Loucy (cell line): Measurements from ENCODE around the gene RNF19B.

Experiments used
- H2AFZ ChIP-seq: fragments of 200-600 bp; sonication (generic); 2 replicates; pipeline ENCODE4 v1.6.0; 2016; ENCODE audit warnings: antibody characterized with exemption, mild to moderate bottlenecking, low read length, moderate library complexity
- H3F3A ChIP-seq: fragments of 200-600 bp; 2 replicates; pipeline ENCODE4 v1.6.0; 2016; ENCODE audit warnings: antibody characterized with exemption, low read depth, mild to moderate bottlenecking
- H3K27me3 ChIP-seq: fragments of 200-600 bp; sonication (generic); 2 replicates; pipeline ENCODE4 v1.6.1; 2014; ENCODE audit warnings: low read length, mild to moderate bottlenecking; ENCODE audit not compliant: insufficient read depth, poor library complexity, severe bottlenecking
- H3K36me3 ChIP-seq: fragments of 200-600 bp; sonication (generic); 2 replicates; pipeline ENCODE4 v1.6.1; 2016; ENCODE audit warnings: low read length; ENCODE audit not compliant: insufficient read depth
- H3K4me1 ChIP-seq: fragments of 200-600 bp; sonication (generic); 2 replicates; pipeline ENCODE4 v1.5.1; 2014; ENCODE audit warnings: low read length, mild to moderate bottlenecking; ENCODE audit not compliant: insufficient read depth, poor library complexity, severe bottlenecking
- H3K4me2 ChIP-seq: fragments of 200-600 bp; sonication (generic); 2 replicates; pipeline ENCODE4 v1.6.0; 2014; ENCODE audit warnings: antibody characterized with exemption, low read length, low read depth, mild to moderate bottlenecking; ENCODE audit not compliant: poor library complexity, severe bottlenecking
- H3K4me3 ChIP-seq: fragments of 200-600 bp; sonication (generic); 2 replicates; pipeline ENCODE4 v1.5.1; 2014; ENCODE audit warnings: low read length, mild to moderate bottlenecking, mixed read lengths; ENCODE audit not compliant: poor library complexity, severe bottlenecking
- H3K79me2 ChIP-seq: fragments of 200-600 bp; sonication (generic); 2 replicates; pipeline ENCODE4 v1.6.1; 2014; ENCODE audit warnings: low read length; ENCODE audit not compliant: insufficient read depth
- H3K9ac ChIP-seq: fragments of 200-600 bp; sonication (generic); 2 replicates; pipeline ENCODE4 v1.6.0; 2014; ENCODE audit warnings: mild to moderate bottlenecking, low read depth, low read length, moderate library complexity; ENCODE audit not compliant: poor library complexity, severe bottlenecking
- H3K9me2 ChIP-seq: fragments of 200-600 bp; sonication (generic); replicated peaks from 2 replicates; pipeline ENCODE4 v1.6.1; 2016; ENCODE audit warnings: low read depth, low read length, mixed read lengths
- H3K9me3 ChIP-seq: fragments of 200-600 bp; sonication (generic); 2 replicates; pipeline ENCODE4 v1.6.1; 2014; ENCODE audit warnings: mild to moderate bottlenecking, antibody characterized with exemption, low read length, low read depth; ENCODE audit not compliant: insufficient read depth
- H4K20me1 ChIP-seq: fragments of 200-600 bp; sonication (generic); 2 replicates; pipeline ENCODE4 v1.6.0; 2014; ENCODE audit warnings: antibody characterized with exemption, low read length, mild to moderate bottlenecking; ENCODE audit not compliant: insufficient read depth, poor library complexity, severe bottlenecking
- CTCF ChIP-seq: fragments of 200-600 bp; sonication (generic); conservative IDR thresholded peaks from 2 replicates; pipeline ENCODE4 v1.5.1; 2014; ENCODE audit warnings: mild to moderate bottlenecking, antibody characterized with exemption, low read length
- EZH2phosphoT487 ChIP-seq: fragments of 200-600 bp; IDR thresholded peaks from 2 replicates; pipeline ENCODE4 v1.6.1; 2018; ENCODE audit warnings: antibody characterized with exemption, mild to moderate bottlenecking, moderate library complexity, borderline replicate concordance

Gene RNF19B

GRCh38 chr1:32931760-32932159 lies 32.8 kb downstream of the RNF19B start:
- TF ChIP-seq CTCF (no peak), EZH2phosphoT487 (no peak)
- Histone ChIP-seq H3K79me2 (no peaks in the 10 kb centered on the region), H3K27me3 (no peaks in the 10 kb centered on the region), H4K20me1 (no peaks in the 10 kb centered on the region), H3F3A (no peaks in the 10 kb centered on the region), H3K4me2 (no peak overlapping the region), H3K9ac (no peak overlapping the region), H3K9me2 (no peaks in the 10 kb centered on the region), H2AFZ (no peak overlapping the region), H3K4me3 (no peak overlapping the region), H3K36me3 (peaks cover 7% of the 10 kb centered on the region; the same call in 1 of the 2 replicates), H3K4me1 (no peaks in the 10 kb centered on the region), H3K9me3 (no peaks in the 10 kb centered on the region)

- Histone ChIP-seq H3K4me1 (no peaks in the 10 kb centered on the region), H3K9me3 (no peaks in the 10 kb centered on the region), H3K79me2 (no peaks in the 10 kb centered on the region), H4K20me1 (no peaks in the 10 kb centered on the region), H3K4me2 (no peak overlapping the region), H3K36me3 (no peaks in the 10 kb centered on the region), H3K9ac (no peak overlapping the region), H2AFZ (no peak overlapping the region), H3K4me3 (no peak overlapping the region), H3K27me3 (peaks cover 18% of the 10 kb centered on the region), H3K9me2 (no peaks in the 10 kb centered on the region), H3F3A (no peaks in the 10 kb centered on the region)
- no peak for TF ChIP-seq EZH2phosphoT487
Measured at GRCh38 chr1:32929366-32929765, 35.2 kb downstream of the RNF19B start.

GRCh38 chr1:32928715-32929114 lies 35.9 kb downstream of the RNF19B start:
- Histone ChIP-seq H3K4me3 (no peak overlapping the region), H3K27me3 (peaks cover 25% of the 10 kb centered on the region), H3F3A (no peaks in the 10 kb centered on the region), H3K79me2 (no peaks in the 10 kb centered on the region), H4K20me1 (no peaks in the 10 kb centered on the region), H3K9me3 (no peaks in the 10 kb centered on the region), H3K9ac (no peak overlapping the region), H3K9me2 (no peaks in the 10 kb centered on the region), H2AFZ (no peak overlapping the region), H3K4me2 (no peak overlapping the region), H3K36me3 (no peaks in the 10 kb centered on the region), H3K4me1 (no peaks in the 10 kb centered on the region)
- TF ChIP-seq CTCF (no peak), EZH2phosphoT487 (no peak)

- Histone ChIP-seq H2AFZ (no peak overlapping the region), H3K36me3 (no peaks in the 10 kb centered on the region), H3K4me2 (no peak overlapping the region), H3K4me3 (no peak overlapping the region), H3K9me2 (no peaks in the 10 kb centered on the region), H3K9ac (no peak overlapping the region), H3K4me1 (no peaks in the 10 kb centered on the region), H3F3A (no peaks in the 10 kb centered on the region), H3K79me2 (no peaks in the 10 kb centered on the region), H3K9me3 (no peaks in the 10 kb centered on the region), H3K27me3 (peaks cover 29% of the 10 kb centered on the region), H4K20me1 (no peaks in the 10 kb centered on the region)
- no peak for TF ChIP-seq EZH2phosphoT487
- TF ChIP-seq CTCF, result no peak
Measured at GRCh38 chr1:32928285-32928684, 36.3 kb downstream of the RNF19B start.
